Stimulated activated CD4-positive, alpha-beta T cell treated with anti-CD3 and anti-CD28 coated beads, TNF-alpha, amount 100 ng/mL, for 48 hours (primary cell): ENCODE data around the gene INTS1.
A peak's percentile ranks its signal among the peaks of the same experiment; 100 is the strongest.

ENCODE experiments used
- DNase-seq, 3 donors: peaks; one replicate each; pipeline ENCODE4 v3.0.0-alpha.2; 2020; ENCODE audit warnings: low read depth in 3 of 3

Gene INTS1

DNA sequence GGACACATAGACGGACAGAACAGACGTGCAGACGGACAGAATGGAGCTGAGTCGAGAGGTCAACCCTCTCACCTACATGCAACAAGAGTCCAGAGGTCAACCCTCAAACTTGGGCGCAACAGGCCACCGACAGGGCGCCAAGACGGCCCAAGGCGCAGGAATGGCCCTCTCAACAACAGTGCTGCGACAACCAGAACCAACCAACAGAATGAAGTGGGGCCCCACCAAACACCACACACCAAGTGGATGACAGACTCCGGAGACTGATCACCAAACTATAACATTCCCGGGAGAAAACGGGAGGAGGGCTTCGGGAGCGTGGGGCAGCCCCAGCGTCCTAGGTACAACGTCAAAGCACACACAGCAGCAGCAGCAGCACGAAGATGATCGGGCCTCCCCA is 13.4 kb downstream of the INTS1 start:
- DNase-seq, result no peak

DNA sequence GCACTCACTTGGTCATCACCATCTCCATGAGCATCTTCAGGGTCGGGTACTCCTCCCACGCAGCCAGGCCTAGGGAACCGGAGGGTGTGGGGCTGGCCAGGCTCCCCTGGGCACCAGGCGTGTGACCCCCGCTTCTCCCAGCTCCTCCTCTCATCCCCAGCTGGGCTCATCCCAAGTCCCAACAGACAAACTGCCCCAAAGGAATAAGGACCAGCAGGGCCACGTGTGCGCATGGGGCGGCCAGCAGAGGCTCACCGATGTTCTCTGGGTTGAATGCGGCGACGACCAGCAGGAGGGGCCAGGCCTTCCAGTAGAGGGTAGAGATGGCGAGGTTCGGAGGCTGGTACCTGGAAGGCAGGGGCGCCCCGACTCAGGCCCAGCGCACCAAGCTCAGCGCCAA is 14.9 kb downstream of the INTS1 start:
- no peak for DNase-seq

DNA sequence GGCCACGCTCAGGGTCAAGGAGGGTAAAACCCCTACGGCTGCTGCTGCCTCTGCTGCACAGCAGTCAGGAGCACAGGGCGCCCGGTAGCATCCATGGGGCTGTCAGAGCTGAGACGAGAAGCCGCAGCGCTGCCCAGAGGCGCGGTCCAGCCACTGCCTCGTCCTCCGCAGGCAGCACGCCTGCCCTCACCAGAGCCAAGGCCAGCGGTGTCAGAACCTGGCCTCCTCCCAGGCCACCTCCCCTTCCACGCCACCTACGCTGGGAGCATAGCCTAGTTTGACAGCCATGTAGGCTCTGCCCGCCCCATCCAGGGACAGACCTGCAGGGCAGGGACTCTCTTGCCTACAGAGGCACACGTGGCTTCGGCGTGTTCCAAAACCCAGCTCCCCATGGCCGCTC is 16.2 kb downstream of the INTS1 start:
- DNase-seq, result no peak

DNA sequence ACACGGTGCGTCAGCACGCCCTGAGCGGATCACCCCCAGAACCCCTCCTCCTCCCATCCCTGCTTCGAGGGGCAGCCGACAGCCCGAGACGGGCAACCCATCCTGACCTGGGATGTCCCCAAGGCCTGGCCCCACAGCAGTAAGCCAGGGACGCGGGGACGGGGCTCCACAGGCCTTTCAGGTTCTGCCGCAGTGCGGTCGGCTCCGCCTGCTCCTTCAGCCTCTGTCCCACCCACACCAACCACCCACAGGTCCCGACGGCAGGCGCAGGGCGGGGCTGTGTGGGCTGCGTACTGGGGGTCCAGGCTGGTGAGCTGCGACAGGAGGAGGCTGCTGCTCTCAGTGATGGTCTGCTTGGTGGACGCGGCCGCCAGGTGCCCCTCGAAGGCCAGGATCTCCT is 16.7 kb downstream of the INTS1 start:
- no peak for DNase-seq

DNA sequence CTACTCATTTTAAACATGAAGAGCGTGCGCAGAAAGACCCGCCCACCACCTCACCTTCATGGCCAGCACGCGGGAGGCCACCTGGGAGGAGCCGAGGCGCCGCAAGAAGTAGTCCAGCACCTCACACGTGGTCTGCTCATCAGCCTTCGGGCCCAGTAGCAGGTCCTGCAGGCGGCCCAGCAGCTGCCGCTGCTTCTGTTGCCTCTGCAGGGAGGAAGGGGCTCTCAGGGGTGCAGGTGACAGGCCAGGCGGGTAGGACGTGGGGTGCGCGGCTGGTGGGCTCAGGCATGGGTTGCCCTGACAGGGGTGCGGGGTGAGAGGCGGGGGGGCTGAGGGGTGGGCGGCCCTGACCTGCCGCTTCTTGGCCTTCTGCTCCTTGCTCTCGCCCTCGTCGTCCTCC is 17.6 kb downstream of the INTS1 start:
- DNase-seq, result no peak

DNA sequence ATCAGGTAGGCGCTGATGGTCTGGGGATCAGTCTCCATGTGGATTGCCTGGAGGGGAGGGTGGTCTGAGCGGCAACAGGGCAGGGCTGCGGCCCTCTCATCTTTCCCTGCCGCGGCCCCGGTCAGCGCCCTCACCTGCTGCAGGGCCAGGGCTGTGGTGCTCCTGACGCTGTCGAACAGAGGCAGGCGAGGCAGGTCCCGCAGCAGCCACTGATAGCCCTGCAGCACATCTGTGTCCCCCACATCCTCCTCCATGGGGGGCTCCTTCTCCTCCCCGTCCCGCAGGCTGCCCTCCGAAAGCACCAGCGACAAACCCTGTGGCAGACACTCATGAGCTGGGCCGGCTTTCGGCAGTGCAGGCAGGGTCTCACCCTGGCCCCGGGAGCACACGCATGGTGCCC is 19.0 kb downstream of the INTS1 start:
- no peak for DNase-seq

DNA sequence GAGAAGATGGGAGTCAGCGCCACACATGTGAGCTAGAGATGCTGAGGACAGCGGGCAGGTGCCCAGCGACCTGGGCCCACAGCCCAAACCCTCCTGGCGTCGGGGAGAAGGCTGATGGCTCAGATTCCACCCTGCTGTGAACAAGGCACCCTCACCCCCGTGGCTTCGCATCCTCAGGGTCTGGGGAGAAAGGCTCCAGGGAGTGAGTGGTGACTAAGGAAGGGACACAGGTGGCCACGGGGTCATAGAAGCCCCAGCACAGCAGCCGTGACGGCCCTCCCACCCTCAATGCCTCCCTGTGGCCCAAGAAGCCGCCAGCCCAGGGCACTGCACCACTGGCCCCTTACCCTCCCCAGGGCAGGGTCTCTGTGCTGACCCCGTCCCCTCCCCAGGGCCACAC is 19.6 kb downstream of the INTS1 start:
- DNase-seq, result no peak

DNA sequence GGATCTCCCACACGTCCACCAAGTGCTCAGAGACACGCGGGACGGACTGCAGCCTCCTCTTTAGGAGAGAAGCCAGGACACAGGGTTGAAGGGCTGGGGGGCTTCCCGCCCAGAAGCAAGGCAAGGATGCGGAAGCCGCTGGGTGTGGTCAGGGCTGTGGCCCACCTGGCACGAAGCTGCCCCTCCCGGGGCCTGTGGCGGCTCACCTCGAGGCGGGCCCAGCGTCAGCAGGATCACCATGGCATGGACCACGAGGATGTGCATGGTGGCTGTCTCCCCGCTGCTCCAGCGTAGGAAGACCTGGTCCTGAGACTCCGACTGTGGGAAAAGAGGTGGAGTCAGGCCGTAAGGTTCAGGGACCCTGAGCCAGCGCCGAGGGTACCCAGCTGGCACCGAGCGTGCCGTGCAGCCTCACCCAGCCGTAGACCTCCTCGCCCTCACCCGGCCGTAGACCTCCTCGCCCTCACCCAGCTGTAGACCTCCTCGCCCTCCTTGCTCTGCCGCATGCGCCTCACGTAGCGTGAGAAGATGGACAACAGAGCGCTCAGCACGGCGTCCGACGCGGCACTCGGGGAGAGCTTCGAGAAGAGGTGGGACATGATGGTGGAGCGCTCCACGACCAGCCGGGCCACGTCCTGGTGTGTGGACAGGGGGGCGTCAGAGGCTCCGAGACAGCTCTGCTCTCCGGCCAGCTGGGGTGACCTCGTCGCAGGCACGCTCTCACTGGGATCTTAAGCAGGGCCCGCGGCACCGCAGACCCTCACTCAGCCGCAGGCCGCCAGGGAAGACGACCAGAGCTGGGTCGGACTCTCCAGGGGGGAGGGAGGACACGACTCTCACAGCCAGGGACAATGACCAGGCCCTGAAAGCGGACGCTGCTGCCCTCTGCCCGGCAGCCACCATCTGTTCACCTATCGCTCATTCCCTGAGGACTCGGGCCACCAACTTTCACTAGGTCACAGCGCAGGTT is 20.4 kb downstream of the INTS1 start:
- no peak for DNase-seq

DNA sequence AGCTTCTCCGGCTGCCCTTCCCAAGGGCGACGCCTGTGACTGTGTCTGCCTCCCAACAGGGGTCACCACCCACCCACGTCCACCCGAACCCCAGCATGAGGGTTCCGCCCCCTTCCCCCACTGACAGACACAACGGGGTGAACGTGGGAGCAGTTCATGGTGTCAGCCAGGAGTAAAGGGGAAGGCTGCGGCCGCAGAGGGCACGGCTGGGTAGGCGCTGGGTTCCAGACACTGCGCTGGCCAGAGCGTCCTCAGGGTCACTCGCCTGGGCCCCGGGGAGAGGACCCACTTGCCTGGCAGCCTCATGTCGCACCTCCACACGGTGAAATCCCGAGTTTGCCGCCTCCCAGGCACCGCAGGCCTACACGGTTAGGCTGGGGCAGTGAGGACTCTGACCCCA is 21.1 kb downstream of the INTS1 start:
- DNase-seq, result no peak

DNA sequence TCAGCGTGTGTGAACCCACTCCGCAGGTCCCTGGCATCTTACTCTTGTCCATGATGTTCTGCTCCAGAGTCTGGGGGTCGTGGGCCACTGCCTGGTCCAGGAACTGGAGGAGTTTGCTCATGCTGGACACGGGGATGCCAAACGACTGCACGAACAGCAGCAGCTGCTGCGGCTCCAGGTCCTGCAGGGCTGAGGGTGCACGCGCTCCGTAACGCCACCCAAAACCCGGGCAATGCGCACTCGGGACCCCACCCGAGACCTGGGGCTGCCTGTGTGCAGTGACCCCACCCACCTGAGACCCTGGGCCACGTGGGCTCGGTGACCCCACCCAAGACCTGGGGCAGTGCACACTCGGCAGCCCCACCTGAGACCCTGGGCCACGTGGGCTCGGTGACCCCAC is 22.9 kb downstream of the INTS1 start:
- no peak for DNase-seq

DNA sequence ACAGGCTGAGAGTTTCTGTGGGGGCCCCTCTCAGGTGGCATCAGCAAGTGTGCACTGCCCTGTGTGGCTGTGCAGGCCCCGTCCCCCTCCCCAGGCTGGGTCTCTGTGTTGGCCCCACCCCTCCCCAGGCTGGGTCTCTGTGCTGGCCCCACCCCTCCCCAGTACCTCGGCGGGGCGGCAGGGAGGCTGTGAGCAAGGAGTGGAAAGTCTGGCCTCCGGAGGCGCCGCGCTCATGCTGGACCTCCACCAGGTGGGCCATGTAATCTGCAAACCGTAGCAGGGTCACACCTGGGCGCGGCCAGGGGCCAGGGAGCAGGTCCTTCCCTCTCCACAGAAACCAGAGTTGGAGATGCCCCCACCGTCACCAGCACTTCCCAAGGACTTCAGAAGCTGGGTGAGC is 23.5 kb downstream of the INTS1 start:
- no peak for DNase-seq

DNA sequence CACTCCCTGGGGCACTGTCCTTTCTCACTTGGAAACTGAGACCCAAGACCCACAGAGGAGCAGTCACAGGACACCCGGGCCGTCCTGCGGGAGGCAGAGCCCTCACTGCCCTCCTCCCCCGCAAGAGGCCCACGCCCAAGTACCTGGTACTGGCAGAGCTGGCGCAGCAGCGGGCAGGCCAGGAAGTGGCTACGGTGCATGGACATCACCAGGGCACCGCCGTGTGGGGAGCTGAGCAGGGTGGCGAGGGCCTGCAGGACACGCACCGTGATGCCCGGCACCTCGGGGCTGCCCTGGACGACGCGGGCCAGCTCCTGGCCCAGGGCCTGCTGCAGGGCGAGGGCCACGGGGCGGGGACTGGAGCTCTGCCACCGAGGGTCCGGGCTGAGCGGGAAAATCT is 24.9 kb downstream of the INTS1 start:
- DNase-seq, result no peak

DNA sequence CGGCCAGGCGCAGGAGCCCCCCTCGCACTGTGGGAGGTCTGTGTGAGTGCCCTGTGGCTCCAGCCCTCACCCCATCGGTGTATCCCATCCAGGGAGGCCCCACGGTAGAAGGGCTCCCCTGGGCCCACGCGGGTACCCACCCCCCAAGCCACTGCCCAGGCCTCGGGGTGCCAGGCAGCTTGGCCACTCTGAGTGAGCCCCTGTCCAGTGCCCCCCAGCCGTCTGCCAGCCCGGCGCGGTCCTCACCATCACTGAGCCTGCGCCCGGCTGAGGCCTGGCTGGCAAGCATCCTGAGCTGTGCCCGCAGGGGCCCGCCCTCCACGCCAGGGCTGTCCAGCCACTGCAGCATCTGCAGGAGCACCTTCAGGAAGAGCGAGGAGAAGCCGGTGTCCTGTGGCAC is 25.7 kb downstream of the INTS1 start:
- no peak for DNase-seq

DNA sequence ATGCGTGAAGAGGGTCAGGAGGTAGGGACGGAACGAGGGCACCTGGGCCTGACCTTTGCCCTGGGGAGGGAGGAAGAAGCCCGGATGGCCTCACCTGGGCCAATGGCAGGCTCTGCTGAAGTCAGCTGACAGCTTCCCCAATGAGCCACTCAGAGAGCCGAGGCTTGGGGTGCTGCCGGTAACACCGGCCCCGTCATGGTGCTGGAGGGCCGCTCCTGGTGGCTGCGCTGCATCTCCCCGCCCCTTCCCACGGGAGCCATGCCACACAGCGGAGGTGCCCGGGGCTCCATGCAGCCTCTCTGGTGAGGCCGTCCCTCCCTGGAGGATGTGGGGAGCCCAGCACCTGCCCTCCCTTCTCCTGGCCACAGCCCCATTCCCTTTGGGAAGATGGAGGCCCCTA is 27.3 kb downstream of the INTS1 start:
- no peak for DNase-seq

DNA sequence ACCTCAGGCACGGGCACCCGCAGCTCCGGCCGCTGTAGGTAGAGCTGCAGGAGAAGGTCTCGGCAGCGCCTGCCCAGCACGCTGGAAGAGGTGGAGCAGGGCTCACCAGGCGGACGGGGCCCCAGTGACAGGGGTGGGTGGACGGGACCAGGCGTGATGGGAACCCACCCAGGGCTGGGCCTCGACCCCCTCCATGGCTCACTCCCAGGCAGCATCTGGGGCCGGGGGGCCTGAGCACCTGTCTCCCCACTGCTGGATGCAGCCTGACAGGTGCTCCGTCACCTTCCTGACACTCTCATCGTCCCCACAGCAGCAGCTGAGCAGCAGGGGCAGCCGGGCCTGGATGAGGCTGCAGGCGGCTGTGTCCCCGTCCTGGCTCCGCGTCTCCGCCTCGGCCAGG is 28.2 kb downstream of the INTS1 start:
- DNase-seq, result no peak

DNA sequence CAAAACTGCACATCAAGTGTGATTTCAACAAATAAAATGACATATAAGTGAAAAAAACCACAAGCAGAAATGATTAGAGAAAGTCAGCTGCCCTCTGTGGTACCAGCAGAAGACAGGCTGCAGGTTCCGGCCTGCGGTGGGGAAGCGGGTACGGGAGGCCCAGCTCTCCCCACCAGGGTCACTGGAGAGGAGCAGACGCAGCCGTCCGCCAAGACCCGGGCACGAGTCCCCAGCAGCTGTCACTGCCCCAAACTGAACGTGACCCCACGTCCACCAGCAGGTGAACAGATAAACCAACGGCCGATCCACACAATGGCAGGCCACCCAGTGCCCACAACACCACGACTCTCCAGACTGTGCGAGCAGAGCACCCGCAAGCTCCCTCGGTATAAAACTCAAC is 28.8 kb downstream of the INTS1 start:
- no peak for DNase-seq

DNA sequence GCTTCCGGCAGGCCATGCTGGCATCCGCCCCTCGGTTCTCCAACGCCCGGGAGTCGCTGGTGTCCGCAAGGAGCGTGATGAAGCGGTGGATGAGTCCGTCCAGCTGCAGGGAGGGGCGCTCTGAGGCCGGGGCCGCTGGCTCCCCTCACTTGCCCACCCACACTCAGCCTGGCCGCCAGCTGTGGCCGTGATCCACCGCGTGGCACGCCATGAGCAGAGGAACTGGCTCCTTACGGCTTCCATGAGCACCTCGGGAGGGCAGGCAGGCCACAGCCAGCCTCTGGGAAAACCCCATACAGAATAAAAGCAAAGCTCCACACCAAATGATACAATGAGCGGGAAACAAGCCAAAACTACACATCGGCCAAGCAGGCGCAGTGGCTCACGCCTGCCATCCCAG is 29.5 kb downstream of the INTS1 start:
- DNase-seq, result no peak

DNA sequence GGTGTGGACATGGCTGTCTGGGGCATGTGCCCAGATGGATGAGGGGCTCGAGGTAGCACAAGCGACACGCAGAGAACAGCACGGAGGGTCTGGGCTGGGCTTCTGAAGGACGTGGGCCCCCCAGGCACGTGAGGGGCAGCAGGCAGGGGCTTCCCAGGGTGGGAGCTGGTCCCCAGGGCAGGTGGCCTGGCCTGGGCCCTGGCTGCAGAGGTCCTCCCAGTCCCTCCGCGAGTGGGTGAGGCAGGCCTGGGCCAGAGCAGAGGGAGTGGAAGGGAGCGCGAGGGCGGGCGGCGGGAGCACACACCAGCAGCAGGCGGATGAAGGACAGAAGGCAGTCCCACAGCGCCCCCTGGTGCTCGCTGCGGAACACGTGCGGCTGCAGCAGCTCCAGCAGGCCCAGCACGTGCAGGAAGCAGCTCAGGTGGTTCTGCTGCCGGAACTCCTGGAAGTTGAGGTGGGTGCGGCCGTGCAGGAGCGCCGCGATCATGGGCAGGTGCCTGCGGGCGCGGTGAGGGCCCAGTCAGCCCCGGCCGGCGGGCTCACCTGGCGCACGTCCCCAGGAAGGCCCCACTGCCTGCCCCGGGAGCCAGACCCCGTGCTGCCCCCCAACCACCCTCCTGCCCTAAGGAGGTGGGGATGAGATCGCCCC is 30.2 kb downstream of the INTS1 start:
- peak; percentile 75 to 79 (median 75) for DNase-seq

DNA sequence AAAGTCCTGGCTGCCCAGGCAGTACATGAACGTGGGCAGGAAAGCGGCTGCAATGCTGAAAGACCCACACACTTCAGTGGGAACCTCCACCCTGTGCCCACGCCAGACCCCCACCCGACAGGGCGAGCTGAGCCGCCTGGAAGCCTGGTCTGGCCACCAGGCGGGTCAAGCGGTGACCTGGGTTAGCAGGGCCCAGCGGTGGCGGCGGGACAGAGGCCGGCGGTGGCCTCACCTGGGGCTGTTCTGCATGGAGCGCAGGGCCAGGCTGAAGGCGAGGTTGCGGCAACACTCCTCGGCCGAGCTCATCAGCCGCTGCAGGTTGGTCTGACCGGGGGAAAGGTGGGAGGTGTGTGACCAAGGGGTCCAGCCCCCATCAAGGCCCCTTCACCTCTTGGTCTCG is 33.3 kb downstream of the INTS1 start:
- no peak for DNase-seq

DNA sequence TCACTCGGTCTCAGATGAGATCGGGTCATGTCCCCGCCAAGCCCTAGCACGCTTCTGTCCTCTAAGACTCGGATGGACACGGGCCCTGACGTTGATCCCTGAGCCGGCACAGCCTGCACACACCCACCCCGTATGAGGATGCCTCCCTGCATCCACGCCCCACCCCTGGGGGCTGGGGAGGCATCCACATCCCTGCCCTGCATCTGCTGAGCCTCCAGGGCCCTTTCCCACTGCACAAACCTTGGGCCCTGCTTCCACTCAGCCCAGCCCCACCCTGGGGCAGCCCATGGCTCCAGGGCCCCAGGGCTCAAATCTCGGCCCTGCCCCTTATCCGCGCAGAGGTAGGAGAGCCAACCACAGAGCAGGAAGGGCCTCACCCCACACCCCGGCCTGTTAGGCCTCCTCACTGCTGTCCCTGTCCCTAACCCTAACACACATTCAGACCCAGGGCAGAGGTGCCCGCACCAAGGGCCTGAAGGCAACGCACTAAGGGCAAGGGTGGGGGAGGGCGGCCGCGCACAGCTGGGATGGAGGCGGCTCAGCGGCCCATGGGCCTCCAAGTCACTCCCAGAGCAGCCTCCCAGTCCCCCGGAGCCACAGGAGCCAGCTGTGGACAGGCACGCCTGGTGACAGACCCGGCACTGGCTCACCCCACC is 35.4 kb downstream of the INTS1 start:
- no peak for DNase-seq

DNA sequence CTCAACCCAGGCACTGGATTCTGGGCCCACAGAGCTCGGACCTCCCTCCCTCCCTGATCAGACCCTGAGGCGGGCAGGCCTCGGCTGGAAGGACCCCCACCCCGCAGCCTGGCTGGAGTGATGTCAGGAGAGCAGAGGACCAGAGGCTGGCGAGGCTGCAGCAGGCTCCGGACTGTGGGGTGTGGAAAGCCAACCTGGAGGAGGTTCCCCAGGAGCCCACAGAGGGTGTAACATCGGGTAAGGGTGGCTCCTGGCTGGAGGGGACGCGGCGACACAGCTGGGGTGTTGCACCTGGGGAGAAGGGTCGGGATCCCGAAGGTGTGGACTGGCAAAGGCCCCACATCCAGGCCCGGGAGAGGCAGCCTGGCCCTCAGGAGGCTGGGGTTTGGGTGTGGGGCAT is 36.0 kb downstream of the INTS1 start:
- DNase-seq, result no peak

DNA sequence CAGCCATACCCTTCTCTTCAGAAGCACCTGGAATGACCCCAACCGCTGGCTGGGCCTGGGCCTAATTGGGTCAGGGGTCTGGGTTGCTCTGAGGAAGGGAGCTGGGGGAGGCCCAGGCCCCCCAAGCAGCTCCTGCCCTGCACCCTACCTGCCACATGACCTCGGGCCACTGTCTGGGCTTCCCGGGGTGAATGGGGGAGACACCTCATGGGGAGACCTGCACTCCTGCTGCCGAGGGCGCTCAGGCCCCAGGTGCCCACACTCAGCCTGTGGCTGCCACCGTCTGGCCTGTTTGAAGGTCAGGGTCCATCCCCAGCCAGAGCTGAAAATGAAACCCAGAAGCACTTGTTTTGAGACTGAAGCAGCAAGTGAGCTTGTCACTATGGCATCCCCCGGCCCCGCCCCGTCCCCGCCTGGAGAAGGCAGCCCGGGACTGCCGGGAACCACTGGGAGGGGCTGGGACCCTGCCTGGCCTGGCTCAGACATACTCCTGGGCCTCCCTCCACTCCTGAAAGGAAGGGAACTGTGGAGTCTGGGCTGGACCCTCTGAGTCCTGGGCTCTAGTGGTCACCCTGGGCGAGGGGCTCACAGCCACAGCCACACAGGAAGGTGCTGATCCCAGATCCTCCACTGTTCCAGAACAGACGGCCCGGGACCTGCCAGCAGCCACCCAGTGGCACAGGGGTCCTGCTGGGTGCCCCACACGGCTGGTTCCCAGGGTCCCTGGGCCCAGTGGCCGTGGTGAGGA is 37.5 kb downstream of the INTS1 start:
- no peak for DNase-seq
